ENCODE results near the gene ABCF2. TPM values are rescaled to one million over a fixed set of nuclear protein-coding genes. Genes with fewer than 3 reads are reported as not detected.
A peak's percentile ranks its signal among the peaks of the same experiment; 100 is the strongest.

The ABCF2 gene
- total RNA-seq, 4 donors from 2014 or later, result 28.5 to 93.4 (median 44.7) TPM

DNA sequence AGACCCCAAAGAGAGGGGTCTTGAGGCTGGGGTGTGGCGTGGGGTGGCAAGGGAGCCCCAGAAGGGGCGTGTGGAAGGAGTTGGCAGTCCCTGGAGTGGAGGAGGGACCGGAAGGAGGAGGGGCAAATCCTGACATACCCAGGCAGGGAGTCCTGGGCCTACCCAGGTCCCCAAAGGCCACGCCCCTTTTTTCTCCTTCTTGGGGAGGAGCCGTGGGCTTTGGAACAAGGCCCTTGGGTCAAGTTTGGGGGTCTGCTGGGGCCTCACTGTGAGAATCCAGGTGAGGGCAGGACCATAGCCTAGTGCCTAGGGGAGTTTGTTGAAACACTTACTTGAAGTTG is 22.7 kb upstream of the ABCF2 start:
- TF ChIP-seq, protein P1, sequence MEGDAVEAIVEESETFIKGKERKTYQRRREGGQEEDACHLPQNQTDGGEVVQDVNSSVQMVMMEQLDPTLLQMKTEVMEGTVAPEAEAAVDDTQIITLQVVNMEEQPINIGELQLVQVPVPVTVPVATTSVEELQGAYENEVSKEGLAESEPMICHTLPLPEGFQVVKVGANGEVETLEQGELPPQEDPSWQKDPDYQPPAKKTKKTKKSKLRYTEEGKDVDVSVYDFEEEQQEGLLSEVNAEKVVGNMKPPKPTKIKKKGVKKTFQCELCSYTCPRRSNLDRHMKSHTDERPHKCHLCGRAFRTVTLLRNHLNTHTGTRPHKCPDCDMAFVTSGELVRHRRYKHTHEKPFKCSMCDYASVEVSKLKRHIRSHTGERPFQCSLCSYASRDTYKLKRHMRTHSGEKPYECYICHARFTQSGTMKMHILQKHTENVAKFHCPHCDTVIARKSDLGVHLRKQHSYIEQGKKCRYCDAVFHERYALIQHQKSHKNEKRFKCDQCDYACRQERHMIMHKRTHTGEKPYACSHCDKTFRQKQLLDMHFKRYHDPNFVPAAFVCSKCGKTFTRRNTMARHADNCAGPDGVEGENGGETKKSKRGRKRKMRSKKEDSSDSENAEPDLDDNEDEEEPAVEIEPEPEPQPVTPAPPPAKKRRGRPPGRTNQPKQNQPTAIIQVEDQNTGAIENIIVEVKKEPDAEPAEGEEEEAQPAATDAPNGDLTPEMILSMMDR (IDR thresholded peaks at IDR 0.05), result no peak
- DNase-seq (ENCODE audit: low spot score) (no peak), ATAC-seq (ENCODE audit: low FRiP score) (no peak)

DNA sequence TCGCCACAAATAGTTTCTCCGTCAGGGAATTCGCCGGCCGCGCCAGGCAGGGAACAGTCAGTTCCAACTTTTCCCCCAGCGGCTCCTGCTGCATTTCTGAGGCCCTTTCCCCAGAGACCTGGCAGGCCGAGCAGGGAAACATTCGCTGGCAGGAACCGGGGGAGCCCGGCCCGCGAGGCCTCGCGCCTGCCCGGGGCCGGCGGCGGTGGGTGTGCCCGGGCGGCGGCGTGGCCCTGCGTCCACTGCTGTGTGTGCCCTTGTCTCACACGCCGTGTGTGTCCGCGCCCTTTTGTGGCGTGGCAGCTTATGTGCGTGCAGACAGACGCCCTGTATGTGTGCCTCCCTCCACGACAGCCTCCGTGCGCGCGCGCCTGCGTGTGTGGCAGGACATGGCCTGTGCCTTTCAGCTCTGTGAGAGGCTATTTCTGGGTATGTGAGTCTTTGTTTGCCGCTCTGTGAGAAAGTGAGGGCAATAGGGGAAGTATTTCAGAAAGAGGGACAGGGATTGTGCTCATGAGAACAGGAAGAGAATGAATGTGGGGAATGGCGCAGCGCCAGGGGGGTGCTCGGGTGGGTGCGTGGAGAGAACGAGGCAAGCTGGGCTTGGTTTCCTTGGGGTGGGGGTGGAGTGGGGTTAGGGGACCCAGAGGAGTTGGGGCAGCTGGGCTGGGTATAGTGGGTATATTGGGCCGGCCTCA is 22.2 kb upstream of the ABCF2 start:
- DNase-seq (ENCODE audit: low spot score) (no peak), ATAC-seq (ENCODE audit: low FRiP score) (no peak)
- TF ChIP-seq, protein P1 (IDR thresholded peaks at IDR 0.05), result no peak

DNA sequence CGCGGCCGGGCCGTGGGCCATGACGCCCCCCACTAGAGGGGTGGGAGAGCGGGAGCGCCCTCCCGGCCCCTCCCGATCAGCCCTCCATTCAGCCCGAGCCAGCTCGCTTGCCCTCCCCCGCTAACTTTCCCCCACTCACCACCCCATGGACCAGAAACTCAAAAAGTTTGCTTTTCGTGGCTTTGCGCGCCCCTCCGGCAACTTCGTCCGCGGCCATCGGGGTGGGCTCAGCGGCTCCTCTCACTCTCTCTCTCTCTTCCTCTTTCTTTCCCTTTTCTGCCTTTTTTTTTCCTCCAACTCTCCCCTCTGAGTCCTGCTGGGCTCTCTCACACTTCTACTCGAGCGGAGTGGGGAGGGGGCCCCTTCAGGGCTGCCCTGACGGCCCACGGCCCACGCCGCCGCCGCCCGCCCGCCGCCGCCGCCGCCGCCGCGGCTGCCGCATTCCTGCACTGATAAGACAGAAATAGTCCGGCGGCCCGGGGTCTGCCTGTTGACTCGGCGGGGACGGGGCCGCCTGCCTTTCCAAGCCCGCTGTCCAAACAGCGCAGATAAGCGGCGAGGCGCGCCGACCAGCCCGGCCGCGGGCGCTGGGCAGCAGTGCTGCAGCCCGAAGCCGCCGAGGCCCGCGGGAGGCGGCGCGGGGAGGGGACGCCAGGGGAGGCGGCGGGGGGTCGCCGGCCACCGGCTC is 21.5 kb upstream of the ABCF2 start, which contains the start of gene SMARCD3:
Gene SMARCD3 (minus strand): TSS at position 349 of the 688 bp plus-strand sequence. CDS start 132 bp downstream, at position 217.
- peak; percentile 50 for ATAC-seq (ENCODE audit: low FRiP score)
- TF ChIP-seq, protein P1 (IDR thresholded peaks at IDR 0.05), result no peak
- DNase-seq (ENCODE audit: low spot score), result no peak

DNA sequence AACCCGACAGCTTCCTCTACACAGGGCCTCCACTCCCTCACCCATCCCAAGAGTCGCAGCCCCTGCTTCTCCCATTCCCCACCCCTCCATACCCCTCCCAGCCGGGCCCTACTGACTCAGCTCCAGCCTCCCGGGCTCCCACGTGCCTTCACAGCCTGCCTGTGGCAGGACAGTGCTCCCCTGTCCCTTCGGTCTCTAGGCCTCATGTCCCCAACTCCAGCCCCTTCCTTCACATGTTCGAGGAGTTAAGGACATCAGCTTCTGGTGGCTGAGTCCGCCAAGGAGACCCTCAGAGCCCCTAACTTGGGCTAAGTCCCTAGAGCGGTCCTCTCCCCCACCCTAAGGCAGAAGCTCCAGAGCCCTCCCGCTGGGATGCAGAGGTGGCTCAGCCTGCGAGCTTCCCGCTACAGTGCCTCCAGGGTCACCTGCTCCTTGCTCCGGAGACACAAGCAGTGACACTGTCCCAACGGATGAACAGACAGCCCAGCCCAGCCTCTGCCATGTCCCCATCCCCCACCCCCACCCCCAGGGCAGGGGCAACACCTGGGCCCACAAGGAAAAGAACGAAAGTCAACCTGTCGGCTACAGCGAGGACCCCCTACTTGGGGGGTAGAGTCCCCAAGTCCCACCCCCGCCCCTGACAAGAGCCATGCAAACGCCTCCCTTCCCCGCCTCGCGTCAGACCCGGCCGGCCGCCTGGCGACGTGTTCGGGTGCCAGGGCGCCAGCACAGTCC is 20.8 kb upstream of the ABCF2 start:
- DNase-seq (ENCODE audit: low spot score) (no peak), ATAC-seq (ENCODE audit: low FRiP score) (no peak)
- TF ChIP-seq, protein P1 (IDR thresholded peaks at IDR 0.05), result no peak

DNA sequence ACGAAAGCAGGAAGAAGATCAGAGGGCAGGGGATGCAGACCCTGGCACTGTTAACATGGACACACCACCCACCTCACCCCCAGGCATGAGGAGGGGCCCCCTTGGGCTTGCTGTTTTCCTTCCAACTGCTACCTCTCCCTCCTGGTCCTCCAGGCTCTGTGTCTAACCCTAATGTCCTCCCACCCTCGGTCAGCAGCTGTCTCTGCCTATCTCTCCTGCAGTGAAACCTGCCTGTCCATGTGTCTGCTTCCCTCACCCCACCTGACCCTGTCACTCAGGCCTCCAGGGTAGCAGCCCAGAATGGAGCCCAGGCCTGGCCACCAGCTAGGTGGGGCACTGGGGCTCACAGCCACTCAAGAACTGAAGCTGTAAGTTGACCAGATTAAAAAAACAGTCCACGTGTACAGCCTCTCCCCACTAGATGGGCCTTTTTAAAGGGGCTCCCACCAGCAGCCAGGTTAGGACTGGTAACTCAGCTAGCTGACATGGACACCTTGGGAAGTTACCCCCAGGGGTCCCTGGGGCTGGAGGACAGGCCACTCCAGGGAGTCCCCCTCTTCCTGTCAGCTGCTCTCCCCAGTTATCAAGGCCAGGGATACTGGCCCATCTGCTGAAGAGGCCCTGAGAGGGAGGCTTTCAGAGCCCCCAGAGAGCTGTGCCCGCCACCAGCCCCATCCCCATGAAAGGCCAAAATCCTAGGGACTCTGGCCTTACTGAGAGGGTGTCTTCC is 20.0 kb upstream of the ABCF2 start:
- ATAC-seq (ENCODE audit: low FRiP score) (no peak), DNase-seq (ENCODE audit: low spot score) (no peak)
- TF ChIP-seq, protein P1 (IDR thresholded peaks at IDR 0.05), result no peak

DNA sequence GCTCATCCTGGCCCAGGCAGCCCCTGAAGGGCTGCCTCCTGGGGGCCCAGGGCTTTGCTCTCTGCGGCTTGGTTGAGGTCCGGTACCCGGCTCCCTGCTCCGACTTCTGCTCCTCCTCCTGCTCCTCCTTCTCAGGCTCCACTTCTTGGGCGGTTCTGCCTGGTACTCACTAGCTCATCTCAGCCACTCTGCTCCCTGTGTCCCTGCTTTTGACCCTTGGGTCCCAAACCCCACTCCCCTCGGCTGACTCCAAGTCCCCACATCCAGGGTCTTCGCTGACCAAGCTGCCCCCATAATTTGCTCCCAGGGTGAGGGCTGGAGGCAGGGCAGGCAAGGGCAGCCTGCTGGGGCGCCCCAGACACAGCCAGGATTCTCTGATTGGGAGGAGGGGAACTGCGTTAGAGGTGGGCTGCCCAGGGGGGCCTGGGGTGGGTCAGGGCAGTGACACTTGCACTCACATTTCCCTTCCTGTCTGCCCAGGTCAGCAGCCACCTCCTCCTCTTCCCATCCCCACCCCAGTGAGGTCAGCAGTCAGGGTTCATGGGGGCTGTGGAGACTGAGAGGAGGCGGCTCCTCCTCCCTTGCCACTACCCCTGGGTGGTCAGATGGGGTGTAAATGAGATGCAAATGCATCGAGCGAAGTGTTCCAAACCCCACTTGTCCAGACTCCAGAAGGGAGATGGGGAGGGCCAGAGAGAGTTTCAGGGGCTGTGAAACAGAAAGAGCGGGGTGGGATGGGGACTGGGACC is 19.3 kb upstream of the ABCF2 start:
- TF ChIP-seq, protein P1 (IDR thresholded peaks at IDR 0.05), result no peak
- no peak for DNase-seq (ENCODE audit: low spot score)
- ATAC-seq (ENCODE audit: low FRiP score), result no peak

Data from omental fat pad (tissue), 4 donors.